GM18868 (cell line): Measurements from ENCODE around the gene TMEM181.
"Not testable (repeated sequence)": the region's sequence is repeated elsewhere in the genome, so short reads cannot be mapped to it uniquely, and the experiment has no call there.

Experiments used
- ATAC-seq: cut with Tn5 transposase; IDR thresholded peaks from one replicate; pipeline ENCODE4 v1.9.1; 2021; ENCODE audit warnings: mild to moderate bottlenecking, moderate library complexity; ENCODE audit not compliant: unreplicated experiment

The TMEM181 gene

DNA sequence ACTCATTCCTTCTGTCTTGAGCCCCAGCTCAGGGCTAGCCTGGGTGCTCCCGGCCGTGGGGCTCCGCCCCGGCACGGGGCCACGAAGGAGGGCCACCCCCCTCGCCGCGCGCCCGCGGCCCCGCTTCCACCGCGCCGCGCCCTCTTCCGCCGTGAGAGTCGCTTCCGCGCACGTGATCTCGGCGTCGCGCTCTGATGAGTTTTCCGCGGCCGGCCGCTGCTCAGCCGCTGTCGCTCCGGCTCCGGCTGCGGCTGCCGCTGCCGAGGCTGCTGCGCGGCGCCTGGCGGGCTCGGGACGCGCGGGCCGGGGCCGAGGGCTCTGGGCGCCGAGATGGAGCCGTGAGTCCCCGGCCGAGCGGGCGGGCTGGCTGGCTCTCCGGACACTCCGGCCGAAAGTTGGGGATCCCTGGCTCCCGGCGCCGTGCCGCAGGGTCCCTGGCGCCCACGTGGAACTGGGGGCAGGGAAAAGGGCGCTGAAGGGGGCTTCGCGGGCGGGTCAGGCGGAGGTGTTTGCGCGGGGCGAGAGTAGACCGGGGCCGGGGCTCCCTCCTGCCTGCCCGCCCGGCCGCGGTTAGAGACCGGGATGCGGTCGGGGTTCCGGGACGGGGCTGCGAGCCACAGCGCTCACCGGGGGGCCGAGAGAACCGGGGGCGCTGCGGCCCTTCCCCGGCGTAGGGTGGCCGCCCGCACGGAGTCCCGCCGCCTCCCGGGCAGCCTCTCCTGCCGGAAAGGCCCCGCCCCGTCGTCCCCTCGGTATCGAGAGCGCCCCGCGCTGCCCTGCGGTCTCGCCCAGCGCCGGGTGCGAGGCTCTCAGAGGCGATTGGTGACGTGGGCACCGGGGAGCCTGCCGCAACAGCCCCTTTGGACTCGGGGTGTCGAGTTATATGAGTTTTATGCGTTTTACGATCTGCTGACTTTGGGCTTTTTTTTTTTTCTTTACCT lies at the start of gene TMEM181:
Gene TMEM181, plus strand, starts transcription at position 197 of the 941 bp plus-strand sequence. Its CDS starts 134 bp downstream, at position 331.
- ATAC-seq: peak; percentile 81

DNA sequence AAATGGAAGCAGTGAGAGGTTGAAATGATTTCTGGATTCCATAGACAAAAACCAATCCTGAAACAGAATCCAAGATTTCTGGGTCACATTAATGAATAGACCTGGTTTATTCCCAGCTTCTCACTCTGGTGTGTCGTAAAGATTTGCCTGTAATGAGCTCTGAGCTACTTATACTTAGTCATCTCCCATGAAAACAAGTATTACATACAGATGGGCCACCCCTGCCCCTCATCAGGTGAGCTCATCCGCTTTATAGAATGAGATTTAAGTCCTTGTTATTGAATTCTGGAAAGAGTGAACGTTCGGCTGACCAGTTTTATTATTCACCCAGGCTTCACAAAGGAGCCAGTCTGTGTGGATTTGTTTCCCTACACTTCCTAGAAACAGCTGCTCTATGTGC lies 47.1 kb upstream of the TMEM181 start:
- no peak for ATAC-seq

DNA sequence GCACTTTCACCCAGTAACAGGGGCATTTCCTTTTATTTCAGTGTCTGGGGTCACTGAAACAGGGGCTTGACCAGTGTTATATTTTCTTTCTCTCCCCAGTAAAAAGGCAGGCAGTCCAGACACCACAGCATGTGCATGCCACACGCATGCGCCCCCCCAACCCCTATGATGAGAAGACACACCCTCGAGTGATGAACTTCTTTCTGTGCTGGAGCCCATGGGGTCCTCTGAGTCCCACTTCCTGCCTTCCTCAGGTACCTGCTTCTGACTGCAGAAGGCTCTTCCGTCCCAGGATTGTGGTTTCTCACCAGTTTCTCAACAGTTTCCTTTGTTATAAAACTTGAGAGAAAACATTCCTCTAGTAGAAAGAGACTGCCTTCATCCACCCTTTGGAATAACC lies 45.7 kb upstream of the TMEM181 start:
- no peak for ATAC-seq

GRCh38 chr6:158514991-158515390 lies 44.9 kb upstream of the TMEM181 start:
- ATAC-seq: no peak

DNA sequence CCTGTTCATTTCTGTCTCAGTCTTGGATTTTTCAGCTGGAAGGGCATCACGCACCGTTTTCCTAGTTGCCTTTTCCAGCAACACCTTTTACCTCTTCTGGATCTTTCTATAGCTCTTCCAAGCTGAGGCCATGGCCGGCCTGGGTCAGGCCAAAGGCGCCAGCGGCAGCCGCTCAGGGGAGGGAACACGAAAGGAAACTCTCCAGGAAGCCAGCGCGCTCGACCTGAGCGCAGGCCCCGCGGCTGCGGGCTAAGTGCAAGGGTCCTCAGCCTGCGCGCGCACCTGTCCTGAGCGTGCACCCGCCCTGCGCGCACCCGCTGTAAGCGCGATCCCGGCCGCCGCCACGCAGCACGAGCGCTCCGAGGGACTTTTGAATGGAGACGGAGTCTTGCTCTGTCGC lies 43.8 kb upstream of the TMEM181 start:
- ATAC-seq: no peak

GRCh38 chr6:158517038-158517437 lies 42.9 kb upstream of the TMEM181 start:
- ATAC-seq: no peak

DNA sequence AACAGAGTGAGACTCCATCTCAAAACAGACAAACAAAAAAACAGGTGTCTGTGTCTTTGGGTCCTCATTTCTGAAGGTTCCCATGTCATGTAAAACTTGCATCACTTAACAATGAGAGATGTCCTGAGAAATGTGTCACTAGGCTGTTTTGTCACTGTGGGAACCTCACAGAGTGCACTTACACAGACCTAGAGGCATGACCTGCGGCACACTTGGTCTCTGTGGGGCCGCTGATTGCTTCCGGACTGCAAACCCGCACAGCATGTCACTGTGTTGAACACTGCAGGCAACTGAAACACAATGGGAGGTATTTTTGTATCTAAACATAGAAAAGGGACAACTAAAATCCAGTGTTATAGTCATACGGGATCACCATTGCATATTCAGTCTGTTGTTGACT lies 42.3 kb upstream of the TMEM181 start:
- ATAC-seq: no peak

DNA sequence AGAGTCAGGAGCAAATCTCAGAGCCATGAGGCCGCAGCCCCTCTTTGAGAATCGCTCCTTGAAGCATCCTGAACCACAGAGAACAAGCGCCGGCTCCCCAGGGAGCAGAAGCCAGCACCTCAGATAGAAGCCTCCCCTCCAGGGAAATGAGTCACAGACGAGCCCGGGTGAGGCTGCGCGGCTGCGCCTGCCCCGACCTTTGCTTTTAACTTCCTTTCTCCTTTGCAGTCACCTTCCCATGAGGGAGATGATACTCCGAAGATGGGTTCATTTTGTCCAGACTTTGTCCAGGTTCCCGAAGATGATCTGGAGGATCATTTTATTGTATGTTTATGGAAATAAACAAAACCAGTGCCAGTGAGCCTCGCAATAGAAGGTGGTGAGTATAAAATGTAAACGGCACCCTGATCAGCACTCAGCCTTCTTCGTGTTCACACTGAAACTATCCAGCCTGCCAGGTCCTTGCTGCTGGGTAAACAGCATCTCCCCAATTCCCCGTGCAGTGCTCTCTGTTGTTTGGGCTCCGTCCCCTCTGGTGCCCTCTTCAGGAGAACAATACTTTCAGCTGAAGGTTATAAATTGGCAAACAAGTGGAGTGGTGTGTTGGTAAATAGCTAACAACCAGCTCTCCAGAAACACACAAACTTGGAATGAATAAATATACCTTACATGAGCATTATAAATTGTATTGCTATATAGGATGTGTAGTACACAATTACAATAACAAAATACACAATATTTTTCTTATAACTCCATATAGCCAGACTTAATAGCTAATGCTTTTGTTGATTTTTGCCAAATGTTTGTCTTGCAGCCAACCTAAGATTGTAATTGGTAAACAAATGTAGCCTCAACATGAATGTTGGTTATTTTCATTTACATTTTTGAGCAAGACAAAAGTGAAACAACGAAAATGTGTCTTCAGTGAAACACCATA lies 41.4 kb upstream of the TMEM181 start:
- ATAC-seq: peak; percentile 79

DNA sequence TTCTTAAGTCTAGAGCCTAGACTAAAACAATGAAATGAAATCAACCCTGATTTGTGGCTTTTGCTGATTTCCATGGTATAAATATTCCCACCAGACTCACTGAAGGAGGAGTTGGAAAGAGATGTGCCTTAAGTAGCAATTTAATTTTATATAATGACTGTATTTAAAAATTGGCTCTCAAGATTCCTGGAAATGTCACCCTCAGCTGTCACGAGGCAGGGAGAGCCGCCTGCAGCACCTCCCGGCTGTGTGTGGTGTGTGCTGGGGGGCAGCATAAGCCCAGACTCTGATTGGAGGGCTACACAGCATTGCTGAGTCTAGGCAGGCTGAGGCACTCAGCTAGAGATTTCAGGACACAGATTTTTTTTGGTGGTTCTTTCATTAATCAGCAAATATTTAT lies 40.6 kb upstream of the TMEM181 start:
- ATAC-seq: no peak

DNA sequence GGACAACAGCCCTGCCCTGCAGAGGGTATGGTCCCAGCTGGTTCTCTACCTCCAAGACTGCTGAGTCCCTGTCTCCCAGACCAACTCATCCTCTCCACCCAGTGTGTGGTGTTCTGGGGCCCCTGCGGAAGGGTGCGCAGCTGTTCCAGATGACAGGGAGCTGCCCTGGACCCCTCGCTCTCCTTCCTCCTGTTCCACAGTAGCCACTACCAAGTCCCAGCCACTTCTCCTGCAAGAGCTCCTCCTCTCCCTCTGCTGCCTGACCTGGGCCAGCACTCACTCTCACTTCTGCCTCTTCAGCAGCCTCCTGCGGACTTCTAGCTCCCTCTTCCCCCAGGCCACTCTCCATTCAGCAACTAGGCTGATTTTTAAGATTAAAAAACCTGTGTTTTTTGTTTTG lies 40.1 kb upstream of the TMEM181 start:
- no peak for ATAC-seq

- not testable (repeated sequence) for ATAC-seq
Observed at GRCh38 chr6:158520975-158521374, 38.9 kb upstream of the TMEM181 start.

GRCh38 chr6:158521759-158522158 lies 38.1 kb upstream of the TMEM181 start:
- ATAC-seq: no peak

GRCh38 chr6:158522616-158523015 lies 37.3 kb upstream of the TMEM181 start:
- no peak for ATAC-seq

DNA sequence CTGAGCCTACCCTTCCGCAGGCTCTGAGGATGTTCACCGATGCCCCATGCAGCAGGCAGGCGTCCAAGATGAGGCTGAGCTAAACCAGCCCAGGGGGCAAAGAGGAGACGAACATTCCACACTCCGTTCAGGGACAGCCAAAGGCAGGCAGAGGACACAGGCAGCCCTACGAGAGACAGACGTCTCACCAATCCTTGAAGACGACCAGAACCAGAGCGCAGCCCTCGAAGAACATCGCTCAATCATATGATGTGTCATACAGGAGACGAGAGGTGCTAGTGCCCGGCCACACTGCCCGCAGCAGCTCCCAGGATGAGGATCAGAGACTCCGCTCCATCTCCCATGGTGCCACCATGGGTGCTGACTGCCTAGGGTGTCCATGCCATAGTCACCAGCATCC lies 35.6 kb upstream of the TMEM181 start:
- ATAC-seq: no peak

GRCh38 chr6:158527858-158528257 lies 32.0 kb upstream of the TMEM181 start:
- not testable (repeated sequence) for ATAC-seq

GRCh38 chr6:158528826-158529225 lies 31.1 kb upstream of the TMEM181 start:
- ATAC-seq: no peak

DNA sequence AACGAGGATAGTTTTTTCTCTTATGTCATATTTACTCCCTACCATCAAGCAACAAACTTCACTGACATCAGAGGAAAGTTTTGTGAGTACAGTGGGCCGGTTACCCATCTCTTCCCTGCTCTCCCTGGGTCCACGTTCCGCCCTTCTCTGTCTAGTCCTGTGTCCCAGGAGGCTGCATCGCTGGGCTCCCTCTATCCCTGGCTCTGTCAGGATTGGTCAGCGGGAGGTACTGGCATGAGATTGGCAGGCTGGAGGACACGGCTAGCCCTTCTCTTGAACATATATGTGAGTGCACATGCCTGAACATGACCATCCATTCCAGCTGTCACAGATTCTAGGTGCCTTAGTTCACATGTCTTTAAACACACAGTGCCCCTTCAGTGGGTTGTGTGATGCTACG lies 30.3 kb upstream of the TMEM181 start:
- ATAC-seq: no peak

DNA sequence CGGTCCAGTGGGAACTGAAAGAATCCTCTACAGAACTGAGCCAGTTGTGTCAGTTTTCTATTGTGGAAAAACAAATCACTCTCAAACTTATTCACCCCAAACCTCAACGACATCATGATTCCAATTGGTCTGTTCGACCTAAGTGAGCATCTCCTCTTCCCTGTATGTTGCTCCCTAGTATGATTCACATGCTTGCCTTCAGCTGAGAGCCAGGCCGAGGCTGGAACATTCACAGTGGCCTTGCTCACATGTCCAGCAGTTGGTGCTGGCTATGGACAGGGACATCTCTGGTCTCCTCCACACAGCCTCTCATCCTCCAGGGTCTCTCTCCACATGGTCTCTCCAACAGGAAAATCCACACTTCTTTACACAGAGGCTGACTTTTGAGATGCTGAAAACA lies 28.3 kb upstream of the TMEM181 start:
- ATAC-seq: no peak

GRCh38 chr6:158531970-158532369 lies 27.9 kb upstream of the TMEM181 start:
- no peak for ATAC-seq

GRCh38 chr6:158536084-158536890 lies 23.6 kb upstream of the TMEM181 start:
- no peak for ATAC-seq
